Stomach (tissue), 4 donors: ENCODE data around the gene PLCB1.

Source experiments
- POLR2A ChIP-seq, 4 donors: fragments of 450-650 bp; IDR thresholded peaks; one replicate each; pipeline ENCODE4 v1.6.1; 2016; ENCODE audit warnings: antibody characterized with exemption in 4 of 4, control low read depth in 2 of 4, mild to moderate bottlenecking in 1 of 4, moderate library complexity in 1 of 4
- TF ChIP-seq, protein P1 (sequence below), 7 experiments: fragments of 450-650 bp in 4 of 7; fragments of 200-600 bp in 3 of 7; sonication (generic) in 3 of 7; IDR thresholded peaks; one replicate each; pipeline ENCODE4 v1.5.1; 2016 to 2019; ENCODE audit warnings: antibody characterized with exemption in 7 of 7, control low read depth in 2 of 7, mild to moderate bottlenecking in 1 of 7

DNA sequence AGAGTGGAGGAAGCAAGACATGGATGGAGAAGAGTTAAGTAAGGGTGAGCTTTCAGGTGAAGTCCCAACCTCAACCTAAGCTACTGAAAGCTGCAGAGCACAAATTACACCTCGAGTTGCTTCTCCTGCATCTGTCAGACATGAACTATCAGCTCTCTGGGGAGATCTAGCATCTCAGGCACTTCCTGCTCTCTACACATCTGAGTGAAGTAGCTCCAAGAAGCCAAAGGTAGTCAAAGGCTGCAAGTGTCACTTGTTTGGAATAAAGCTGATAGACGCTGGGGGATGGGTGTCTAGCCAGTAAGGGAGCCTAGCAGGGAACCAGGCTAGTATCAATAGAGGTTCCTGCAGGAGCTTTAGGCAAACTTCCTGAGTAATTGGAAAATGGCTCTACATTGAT lies 228.0 kb downstream of the PLCB1 start:
- TF ChIP-seq POLR2A (IDR thresholded peaks at IDR 0.05): no peak
- TF ChIP-seq, protein P1, sequence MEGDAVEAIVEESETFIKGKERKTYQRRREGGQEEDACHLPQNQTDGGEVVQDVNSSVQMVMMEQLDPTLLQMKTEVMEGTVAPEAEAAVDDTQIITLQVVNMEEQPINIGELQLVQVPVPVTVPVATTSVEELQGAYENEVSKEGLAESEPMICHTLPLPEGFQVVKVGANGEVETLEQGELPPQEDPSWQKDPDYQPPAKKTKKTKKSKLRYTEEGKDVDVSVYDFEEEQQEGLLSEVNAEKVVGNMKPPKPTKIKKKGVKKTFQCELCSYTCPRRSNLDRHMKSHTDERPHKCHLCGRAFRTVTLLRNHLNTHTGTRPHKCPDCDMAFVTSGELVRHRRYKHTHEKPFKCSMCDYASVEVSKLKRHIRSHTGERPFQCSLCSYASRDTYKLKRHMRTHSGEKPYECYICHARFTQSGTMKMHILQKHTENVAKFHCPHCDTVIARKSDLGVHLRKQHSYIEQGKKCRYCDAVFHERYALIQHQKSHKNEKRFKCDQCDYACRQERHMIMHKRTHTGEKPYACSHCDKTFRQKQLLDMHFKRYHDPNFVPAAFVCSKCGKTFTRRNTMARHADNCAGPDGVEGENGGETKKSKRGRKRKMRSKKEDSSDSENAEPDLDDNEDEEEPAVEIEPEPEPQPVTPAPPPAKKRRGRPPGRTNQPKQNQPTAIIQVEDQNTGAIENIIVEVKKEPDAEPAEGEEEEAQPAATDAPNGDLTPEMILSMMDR (IDR thresholded peaks at IDR 0.05): no peak
